ENCODE results near the gene FSD1.

The FSD1 gene

DNA sequence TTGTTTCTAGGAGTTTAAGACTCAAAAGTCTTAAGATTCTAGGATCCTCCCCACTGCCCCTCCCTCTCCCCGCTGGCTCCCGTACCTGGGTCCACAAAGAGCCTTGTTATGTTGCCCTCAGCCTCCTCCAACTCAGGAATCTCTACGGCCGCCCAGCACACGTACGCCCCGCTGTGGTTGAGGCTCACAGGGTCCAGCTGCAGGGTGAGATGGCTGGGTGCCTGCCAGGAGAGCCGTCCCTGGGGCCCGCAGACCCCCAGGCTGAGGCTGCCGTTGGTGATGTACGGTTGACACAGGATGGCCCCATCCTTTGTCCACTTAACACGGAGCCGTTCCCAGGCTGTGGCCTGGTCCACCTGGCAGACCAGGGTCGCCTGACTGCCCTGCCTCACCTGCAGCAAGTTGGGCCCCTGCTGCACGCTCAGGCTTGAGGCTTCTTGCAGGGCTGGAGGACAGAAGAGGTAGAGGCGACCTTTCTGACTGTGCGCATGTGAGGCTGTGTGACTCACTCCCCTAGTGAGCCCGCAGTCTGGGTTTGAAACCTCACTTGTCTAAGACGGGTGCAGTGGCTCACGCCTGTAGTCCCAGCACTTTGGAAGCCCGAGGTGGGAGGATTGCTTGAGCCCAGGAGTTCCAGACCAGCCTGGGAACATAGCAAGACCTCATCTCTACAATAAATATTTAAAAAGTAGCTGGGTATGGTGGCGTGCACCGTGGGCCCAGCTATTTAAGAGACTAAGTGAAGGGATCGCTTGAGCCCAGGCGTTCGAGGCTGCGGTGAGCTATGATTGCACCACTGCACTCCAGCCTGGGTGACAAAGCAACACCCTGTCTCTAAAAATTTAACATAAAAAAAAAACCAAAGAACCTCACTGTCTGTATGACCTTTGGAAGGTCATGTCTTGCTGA is 6.2 kb upstream of the FSD1 start:
- TF ChIP-seq, protein P1, sequence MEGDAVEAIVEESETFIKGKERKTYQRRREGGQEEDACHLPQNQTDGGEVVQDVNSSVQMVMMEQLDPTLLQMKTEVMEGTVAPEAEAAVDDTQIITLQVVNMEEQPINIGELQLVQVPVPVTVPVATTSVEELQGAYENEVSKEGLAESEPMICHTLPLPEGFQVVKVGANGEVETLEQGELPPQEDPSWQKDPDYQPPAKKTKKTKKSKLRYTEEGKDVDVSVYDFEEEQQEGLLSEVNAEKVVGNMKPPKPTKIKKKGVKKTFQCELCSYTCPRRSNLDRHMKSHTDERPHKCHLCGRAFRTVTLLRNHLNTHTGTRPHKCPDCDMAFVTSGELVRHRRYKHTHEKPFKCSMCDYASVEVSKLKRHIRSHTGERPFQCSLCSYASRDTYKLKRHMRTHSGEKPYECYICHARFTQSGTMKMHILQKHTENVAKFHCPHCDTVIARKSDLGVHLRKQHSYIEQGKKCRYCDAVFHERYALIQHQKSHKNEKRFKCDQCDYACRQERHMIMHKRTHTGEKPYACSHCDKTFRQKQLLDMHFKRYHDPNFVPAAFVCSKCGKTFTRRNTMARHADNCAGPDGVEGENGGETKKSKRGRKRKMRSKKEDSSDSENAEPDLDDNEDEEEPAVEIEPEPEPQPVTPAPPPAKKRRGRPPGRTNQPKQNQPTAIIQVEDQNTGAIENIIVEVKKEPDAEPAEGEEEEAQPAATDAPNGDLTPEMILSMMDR (IDR thresholded peaks at IDR 0.05; ENCODE audit: insufficient read depth, low read length) = no peak
- TF ChIP-seq POLR2AphosphoS5 (IDR thresholded peaks at IDR 0.05; ENCODE audit: low read depth) (no peak), SPI1 (IDR thresholded peaks at IDR 0.05; ENCODE audit: borderline replicate concordance, low read depth) (no peak)
- no peak for DNase-seq (ENCODE audit: low read depth in 1 of 2, low spot score in 1 of 2)
- H3K27ac ChIP-seq (replicated peaks) = no peak overlapping the region
- H3K27me3 ChIP-seq (ENCODE audit: insufficient read depth, poor library complexity, severe bottlenecking) = no peaks in the 10 kb centered on the region
- no peak overlapping the region for H3K4me3 ChIP-seq (replicated peaks; ENCODE audit: insufficient read depth, low read length)

DNA sequence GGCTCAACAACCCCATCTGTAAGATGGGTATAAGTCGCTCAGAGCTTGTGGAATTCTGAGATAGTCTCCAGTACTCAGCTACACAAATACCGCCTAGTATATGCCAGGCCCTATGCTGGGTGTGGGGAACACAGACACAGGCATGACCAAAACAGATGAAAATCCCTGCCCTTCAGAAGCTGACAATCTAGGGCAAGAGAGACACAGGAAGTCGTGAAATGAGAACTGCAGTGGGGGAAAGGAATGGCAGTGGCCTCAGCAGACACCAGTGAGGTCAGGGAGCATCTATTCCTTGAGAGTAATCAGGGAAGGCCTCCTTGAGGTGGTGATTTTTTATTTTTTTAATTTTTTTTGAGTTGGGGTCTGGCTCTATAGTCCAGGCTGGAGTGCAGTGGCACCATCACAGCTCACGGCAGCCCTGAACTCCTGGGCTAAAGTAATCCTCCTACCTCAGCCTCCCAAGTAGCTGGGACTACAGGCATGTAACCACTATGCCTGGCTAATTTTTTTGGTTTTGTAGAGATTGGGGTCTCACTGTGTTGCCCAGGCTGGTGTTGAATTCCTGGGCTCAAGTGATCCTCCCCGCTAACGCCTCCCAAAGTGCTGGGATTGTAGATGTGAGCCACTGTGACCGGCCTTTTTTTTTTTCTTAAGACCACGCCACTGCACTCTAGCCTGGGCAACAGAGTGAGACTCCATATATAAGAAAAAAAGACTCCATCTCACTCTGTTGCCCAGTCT is 5.4 kb upstream of the FSD1 start:
- no peak overlapping the region for H3K27ac ChIP-seq (replicated peaks)
- peaks cover under 1% of the 10 kb centered on the region for H3K27me3 ChIP-seq (ENCODE audit: insufficient read depth, poor library complexity, severe bottlenecking)
- no peak for DNase-seq (ENCODE audit: low read depth in 1 of 2, low spot score in 1 of 2)
- TF ChIP-seq GABPA (IDR thresholded peaks at IDR 0.05; ENCODE audit: low read depth) (no peak), SPI1 (IDR thresholded peaks at IDR 0.05; ENCODE audit: borderline replicate concordance, low read depth) (no peak), POLR2AphosphoS5 (IDR thresholded peaks at IDR 0.05; ENCODE audit: low read depth) (no peak)
- TF ChIP-seq, protein P1 (IDR thresholded peaks at IDR 0.05; ENCODE audit: insufficient read depth, low read length) = no peak
- TF ChIP-seq, protein P2, sequence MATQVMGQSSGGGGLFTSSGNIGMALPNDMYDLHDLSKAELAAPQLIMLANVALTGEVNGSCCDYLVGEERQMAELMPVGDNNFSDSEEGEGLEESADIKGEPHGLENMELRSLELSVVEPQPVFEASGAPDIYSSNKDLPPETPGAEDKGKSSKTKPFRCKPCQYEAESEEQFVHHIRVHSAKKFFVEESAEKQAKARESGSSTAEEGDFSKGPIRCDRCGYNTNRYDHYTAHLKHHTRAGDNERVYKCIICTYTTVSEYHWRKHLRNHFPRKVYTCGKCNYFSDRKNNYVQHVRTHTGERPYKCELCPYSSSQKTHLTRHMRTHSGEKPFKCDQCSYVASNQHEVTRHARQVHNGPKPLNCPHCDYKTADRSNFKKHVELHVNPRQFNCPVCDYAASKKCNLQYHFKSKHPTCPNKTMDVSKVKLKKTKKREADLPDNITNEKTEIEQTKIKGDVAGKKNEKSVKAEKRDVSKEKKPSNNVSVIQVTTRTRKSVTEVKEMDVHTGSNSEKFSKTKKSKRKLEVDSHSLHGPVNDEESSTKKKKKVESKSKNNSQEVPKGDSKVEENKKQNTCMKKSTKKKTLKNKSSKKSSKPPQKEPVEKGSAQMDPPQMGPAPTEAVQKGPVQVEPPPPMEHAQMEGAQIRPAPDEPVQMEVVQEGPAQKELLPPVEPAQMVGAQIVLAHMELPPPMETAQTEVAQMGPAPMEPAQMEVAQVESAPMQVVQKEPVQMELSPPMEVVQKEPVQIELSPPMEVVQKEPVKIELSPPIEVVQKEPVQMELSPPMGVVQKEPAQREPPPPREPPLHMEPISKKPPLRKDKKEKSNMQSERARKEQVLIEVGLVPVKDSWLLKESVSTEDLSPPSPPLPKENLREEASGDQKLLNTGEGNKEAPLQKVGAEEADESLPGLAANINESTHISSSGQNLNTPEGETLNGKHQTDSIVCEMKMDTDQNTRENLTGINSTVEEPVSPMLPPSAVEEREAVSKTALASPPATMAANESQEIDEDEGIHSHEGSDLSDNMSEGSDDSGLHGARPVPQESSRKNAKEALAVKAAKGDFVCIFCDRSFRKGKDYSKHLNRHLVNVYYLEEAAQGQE (IDR thresholded peaks at IDR 0.05; ENCODE audit: insufficient replicate concordance, low read depth) = no peak
- no peak overlapping the region for H3K4me3 ChIP-seq (replicated peaks; ENCODE audit: insufficient read depth, low read length)

DNA sequence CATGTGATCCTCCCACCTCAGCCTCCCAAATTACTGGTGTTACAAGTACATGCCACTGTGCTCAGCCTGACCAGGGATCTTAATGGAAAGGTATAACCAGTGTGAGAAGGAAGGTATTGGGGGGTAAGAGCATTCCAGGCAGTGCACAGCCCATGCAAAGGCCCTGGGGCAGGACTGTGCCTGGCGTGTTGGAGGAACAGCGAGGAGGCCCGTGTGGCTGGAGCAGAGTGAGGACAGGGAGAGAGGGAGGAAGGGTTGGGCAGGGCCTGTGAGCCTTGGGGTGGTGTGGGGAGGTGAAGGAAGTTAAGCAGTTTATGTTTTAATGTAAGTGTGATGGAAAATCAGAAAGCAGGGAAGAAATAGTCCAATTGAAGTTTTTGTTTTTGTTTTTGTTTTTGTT is 3.8 kb upstream of the FSD1 start:
- Histone ChIP-seq H3K4me3 (replicated peaks; ENCODE audit: insufficient read depth, low read length) (no peak overlapping the region), H3K27me3 (ENCODE audit: insufficient read depth, poor library complexity, severe bottlenecking) (peaks cover 9% of the 10 kb centered on the region), H3K27ac (replicated peaks) (no peak overlapping the region)
- no peak for DNase-seq (ENCODE audit: low read depth in 1 of 2, low spot score in 1 of 2)
- no peak for TF ChIP-seq GABPA (IDR thresholded peaks at IDR 0.05; ENCODE audit: low read depth)
- no peak for TF ChIP-seq POLR2AphosphoS5 (IDR thresholded peaks at IDR 0.05; ENCODE audit: low read depth)
- TF ChIP-seq, protein P2 (IDR thresholded peaks at IDR 0.05; ENCODE audit: insufficient replicate concordance, low read depth) = no peak
- no peak for TF ChIP-seq SPI1 (IDR thresholded peaks at IDR 0.05; ENCODE audit: borderline replicate concordance, low read depth)
- TF ChIP-seq, protein P1 (IDR thresholded peaks at IDR 0.05; ENCODE audit: insufficient read depth, low read length) = no peak
